KBM-7 (cell line): ENCODE measurements around the gene ME2.
"Not testable (repeated sequence)": the region's sequence is repeated elsewhere in the genome, so short reads cannot be mapped to it uniquely, and the experiment has no call there.

Experiments used
- DNase-seq: peaks from one replicate; pipeline ENCODE4 v3.0.0-alpha.2; 2015
- in situ Hi-C: fragments of 300-500 bp; cut with MboI; formaldehyde crosslinking; loops from 2 replicates; pipeline ENCODE4 v1.14.3; 2020; ENCODE audit warnings: low sequenced_read_pairs, low pct_unique_long_range_greater_than_20kb, mixed read lengths

The ME2 gene

GRCh38 chr18:50898919-50899318, 20.0 kb downstream of the ME2 start:
- in situ Hi-C loops: no loop called here

GRCh38 chr18:50902797-50903196, 23.9 kb downstream of the ME2 start:
- in situ Hi-C loops: no loop called here
- no peak for DNase-seq

More at GRCh38 chr18:50898919-50899318, 20.0 kb downstream of the ME2 start:
- no peak for DNase-seq

GRCh38 chr18:50906843-50907242, 27.9 kb downstream of the ME2 start:
- in situ Hi-C loops: no loop called here
- DNase-seq: no peak

GRCh38 chr18:50909261-50909660, 30.3 kb downstream of the ME2 start:
- DNase-seq: no peak
- in situ Hi-C loops: no loop called here

- in situ Hi-C loops: no loop called here
- DNase-seq: no peak
These were observed 32.1 kb downstream of the ME2 start for GRCh38 chr18:50911006-50911405.

GRCh38 chr18:50917021-50917420, 38.1 kb downstream of the ME2 start:
- in situ Hi-C loops: no loop called here

GRCh38 chr18:50918153-50918552, 39.2 kb downstream of the ME2 start:
- in situ Hi-C loops: no loop called here
- DNase-seq: no peak

More at GRCh38 chr18:50917021-50917420, 38.1 kb downstream of the ME2 start:
- no peak for DNase-seq

- no peak for DNase-seq
- in situ Hi-C loops: no loop called here
These were observed 45.5 kb downstream of the ME2 start for GRCh38 chr18:50924372-50924771.

GRCh38 chr18:50926521-50926920, 47.6 kb downstream of the ME2 start:
- DNase-seq: no peak
- in situ Hi-C loops: no loop called here

GRCh38 chr18:50928551-50928950, 49.6 kb downstream of the ME2 start:
- DNase-seq: no peak
- in situ Hi-C loops: no loop called here

GRCh38 chr18:50933684-50934083, 54.8 kb downstream of the ME2 start:
- in situ Hi-C loops: no loop called here
- no peak for DNase-seq

GRCh38 chr18:50934545-50935211, 55.8 kb downstream of the ME2 start:
- in situ Hi-C loops: no loop called here
- DNase-seq: no peak

- in situ Hi-C loops: no loop called here
- no peak for DNase-seq
These were observed 56.7 kb downstream of the ME2 start for GRCh38 chr18:50935493-50936191.

DNA sequence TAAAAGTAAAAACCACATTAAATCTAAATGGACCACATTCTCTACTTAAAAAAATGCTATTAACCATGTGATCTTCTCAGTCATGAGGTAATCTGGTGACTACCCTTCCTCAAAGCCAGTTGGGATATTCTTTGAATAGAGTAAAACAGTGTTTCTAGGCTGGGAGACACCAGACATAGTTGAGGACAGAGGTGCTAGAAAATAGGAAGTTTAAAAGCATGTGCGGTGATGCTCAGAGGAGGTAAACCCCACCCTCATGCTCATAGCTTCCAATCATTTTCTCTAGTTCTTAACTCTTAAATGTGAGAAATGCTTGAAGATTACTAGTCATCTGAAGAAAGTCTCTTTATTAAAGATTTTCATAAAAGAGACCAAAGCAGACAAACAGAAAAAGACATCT, 58.3 kb downstream of the ME2 start:
- in situ Hi-C loops: no loop called here

DNA sequence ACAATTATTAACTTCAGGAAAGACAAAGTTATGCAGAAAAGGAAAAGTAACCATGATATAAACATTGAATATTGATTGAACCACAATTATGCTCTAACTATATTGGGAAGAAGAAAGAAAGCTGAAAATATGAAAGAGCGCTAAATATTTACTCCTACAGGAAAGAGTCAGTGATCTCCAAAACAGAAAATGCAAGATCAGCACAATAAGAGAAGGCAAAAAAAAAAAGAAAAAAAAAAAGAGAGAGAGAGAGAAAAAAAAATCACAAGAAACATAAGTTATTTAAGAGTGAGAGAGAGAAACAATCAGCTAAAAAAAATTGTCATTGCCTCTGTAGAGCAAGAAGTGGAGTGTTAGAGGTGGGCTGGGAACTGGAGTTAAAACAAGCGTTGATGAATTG, 60.0 kb downstream of the ME2 start:
- in situ Hi-C loops: no loop called here
- no peak for DNase-seq

More for the DNA sequence above, 58.3 kb downstream of the ME2 start:
- DNase-seq: no peak

DNA sequence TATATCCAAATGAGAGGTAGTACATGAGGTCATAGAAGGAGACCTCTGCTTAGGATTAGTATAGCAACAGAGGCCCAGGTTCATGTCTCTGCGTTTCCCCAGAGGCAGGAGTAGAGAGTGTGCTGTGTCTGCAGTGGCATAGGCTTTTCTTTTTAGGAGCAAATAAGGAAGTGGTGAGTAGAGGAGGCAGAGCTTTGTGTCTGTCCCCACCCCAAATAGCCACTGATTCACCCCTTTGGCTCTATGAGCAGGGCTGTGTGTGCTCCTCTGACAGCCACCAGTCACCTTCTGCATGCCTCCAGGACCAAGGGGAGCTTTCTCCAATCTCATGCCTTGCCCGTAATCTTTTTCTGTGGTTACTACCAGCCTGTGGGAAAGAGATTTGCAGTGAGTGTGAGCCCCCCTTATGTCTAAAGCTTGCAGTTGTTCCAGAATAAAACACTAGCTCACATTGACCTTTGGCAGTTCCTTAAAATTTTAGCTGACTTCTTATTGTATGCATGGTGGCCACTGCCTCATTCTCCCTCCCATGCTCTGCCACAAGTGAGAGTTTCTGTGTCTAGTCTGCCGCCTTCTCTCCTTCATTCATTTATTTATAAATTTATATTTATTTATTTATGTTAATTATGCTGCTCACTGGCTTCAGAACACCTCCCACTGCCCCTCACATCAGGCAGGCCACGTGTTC, 65.5 kb downstream of the ME2 start:
- peak; percentile 60 for DNase-seq
- in situ Hi-C loops: no loop called here

- DNase-seq, in situ Hi-C loops: not testable (repeated sequence)
These were observed 67.0 kb downstream of the ME2 start for GRCh38 chr18:50945918-50946317.

DNA sequence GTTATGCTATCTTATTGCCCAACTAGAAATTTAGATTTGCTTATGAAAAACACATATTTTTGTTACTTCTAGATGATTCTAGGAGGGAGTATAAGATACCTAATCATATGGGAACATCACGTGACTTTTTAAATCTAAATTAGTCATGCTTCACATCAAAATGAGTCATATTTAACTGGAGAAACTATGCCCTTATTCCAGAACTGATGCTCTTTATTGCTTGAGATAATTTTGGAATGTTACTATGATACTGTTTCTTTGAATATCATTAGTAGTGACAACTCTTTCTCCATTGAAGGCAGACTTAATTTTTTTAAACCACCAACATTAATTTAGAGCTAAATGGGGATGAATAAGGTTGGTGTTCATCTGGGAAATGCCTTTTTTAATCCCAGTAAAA, 69.0 kb downstream of the ME2 start:
- in situ Hi-C loops: no loop called here
- no peak for DNase-seq

GRCh38 chr18:50949185-50949584, 70.3 kb downstream of the ME2 start:
- DNase-seq: no peak
- in situ Hi-C loops: no loop called here

DNA sequence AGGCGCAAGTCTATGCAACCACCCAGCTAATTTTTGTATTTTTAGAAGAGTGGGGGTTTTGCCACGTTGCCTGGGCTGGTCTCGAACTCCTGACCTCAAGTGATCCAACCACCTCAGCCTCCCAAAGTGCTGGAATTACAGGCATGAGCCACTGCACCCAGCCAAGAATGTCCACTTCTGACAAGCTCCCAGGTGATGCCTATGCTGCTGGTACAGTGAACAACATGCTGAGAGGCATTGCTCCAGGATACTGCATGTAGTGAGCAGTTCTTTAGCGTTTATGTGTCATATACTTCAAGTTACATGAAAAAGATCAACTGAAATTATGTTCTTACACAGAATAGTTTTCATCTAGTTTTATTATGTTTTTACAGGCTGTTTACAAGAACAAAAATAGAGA, 71.7 kb downstream of the ME2 start:
- no peak for DNase-seq
- in situ Hi-C loops: no loop called here
